ENCODE results near the gene GGACT.

- TF ChIP-seq CTCF (IDR thresholded peaks at IDR 0.05) (no peak), EZH2phosphoT487 (IDR thresholded peaks at IDR 0.05) (no peak), EZH2 (IDR thresholded peaks at IDR 0.05) (no peak)
These were observed 73.2 kb downstream of the GGACT start for GRCh38 chr13:100515410-100515800.

Measured in neural progenitor cell (in vitro differentiated cells).